GM12873 (cell line): ENCODE results near the gene SHKBP1.

Source experiments
- TF ChIP-seq, protein P1 (sequence below): IDR thresholded peaks from 2 replicates; pipeline ENCODE4 v1.5.1; 2012; ENCODE audit warnings: low read depth, mild to moderate bottlenecking, moderate library complexity, low read length, control low read depth; ENCODE audit not compliant: insufficient read depth; ENCODE audit errors: missing control alignments

SHKBP1 gene

DNA sequence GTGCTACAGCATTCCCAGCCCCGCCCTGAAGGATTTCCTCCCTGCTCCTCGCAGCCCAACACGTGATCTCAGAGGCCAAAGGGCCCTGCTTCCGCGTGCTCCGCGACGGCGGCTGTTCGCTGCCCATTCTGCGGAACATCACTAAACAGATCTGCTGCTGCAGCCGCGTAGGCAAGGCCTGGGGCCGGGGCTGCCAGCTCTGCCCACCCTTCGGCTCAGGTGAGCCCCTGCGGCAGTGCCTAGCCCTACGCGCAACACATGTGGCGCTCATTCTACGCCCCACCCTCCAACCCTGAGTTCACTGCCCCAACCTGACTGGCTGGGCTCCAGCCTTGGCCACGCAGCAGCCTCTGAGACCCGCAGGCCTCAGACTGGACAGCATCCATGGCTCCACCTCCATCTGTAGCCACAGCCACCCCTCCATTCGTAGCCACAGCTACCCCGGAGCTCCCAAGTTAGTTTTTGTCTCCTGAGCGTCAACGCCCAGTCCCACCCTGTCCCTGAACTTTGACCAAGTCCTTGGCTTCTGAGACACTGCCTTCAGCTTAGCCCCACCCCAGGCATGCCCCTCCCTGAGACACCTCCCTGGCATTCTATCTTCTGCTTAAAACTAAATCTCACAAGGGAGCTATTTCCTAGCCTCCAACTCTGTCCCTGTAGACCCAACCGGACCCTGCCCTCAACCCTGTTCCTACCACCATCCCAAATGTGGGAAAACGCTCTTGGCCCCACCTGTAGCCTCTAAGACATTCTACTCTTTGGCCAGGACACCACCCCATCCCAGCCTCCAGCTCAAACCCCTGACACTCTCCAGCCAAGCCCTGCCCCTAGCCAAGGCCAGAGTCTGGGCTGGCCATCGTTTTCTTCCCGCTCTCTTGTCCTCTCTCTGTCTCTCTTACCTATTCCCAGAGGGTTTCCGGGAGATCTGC, 30.9 kb downstream of the SHKBP1 start:
- TF ChIP-seq, protein P1, sequence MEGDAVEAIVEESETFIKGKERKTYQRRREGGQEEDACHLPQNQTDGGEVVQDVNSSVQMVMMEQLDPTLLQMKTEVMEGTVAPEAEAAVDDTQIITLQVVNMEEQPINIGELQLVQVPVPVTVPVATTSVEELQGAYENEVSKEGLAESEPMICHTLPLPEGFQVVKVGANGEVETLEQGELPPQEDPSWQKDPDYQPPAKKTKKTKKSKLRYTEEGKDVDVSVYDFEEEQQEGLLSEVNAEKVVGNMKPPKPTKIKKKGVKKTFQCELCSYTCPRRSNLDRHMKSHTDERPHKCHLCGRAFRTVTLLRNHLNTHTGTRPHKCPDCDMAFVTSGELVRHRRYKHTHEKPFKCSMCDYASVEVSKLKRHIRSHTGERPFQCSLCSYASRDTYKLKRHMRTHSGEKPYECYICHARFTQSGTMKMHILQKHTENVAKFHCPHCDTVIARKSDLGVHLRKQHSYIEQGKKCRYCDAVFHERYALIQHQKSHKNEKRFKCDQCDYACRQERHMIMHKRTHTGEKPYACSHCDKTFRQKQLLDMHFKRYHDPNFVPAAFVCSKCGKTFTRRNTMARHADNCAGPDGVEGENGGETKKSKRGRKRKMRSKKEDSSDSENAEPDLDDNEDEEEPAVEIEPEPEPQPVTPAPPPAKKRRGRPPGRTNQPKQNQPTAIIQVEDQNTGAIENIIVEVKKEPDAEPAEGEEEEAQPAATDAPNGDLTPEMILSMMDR, result no peak

DNA sequence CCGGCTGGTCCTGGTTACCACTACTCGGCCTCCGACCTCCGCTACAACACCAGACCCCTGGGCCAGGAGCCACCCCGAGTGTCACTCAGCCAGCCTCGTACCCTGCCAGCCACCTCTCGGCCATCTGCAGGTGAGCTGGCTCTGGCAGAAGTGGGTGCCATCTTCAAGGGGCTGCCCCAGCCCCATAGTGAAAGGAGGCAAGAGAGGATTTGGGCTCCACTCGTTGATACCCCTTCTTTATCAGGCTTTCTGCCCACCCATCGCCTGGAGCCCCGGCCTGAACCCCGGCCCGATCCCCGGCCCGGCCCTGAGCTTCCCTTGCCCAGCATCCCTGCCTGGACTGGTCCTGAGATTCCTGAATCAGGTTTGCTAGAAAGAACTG, 31.6 kb downstream of the SHKBP1 start:
- TF ChIP-seq, protein P1, result no peak

DNA sequence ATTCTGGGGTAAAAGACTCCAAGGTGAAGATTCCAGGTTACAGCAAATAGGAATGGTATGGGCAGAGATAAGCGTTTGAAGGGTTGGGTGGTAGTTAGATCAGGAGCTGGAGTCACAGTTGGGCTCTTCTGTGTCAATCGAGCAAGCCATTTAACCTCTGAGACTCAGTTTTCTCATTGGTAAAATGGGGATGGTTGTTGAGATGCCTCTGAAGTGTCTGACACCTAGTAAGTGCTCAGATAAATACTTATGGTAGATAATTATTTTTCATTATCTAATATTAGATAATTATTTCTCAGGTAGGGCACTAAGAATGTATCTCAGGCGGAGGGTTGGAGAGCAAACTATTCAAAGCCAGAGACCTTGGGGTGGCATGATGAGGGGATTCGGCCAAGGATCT, 32.3 kb downstream of the SHKBP1 start:
- TF ChIP-seq, protein P1, result no peak

DNA sequence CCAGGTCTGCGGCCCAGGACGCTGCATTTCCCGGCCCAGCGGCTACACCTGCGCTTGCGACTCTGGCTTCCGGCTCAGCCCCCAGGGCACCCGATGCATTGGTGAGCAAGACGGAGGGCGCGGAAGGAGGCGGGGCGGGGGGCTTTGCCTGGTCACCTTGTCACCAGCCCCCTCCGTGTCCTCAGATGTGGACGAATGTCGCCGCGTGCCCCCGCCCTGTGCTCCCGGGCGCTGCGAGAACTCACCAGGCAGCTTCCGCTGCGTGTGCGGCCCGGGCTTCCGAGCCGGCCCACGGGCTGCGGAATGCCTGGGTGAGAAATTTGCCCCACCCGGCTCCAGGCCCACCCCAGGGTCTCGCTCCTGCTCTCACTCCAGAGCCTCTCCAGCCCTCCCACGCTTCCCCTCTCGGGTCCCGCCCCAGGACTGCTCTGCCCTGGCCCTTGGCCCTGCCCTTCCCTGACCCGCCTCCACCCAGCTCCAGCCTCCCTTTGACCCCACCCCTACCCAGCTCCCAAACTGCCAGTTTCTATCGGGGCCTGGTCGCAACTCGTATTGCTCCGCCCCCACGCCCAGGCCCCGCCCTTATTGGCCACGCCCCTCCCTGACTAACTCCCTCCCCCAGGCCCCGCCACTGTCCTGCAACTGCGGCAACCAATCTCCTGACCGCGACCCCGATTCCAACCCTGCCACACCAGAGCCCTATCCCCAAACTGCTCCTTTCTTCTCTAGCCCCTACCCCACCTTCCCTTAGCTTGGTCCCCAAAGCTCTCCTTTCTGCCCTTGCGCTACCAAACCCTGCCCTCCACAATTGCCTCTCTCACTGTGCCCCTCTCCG, 33.1 kb downstream of the SHKBP1 start:
- TF ChIP-seq, protein P1, result no peak

DNA sequence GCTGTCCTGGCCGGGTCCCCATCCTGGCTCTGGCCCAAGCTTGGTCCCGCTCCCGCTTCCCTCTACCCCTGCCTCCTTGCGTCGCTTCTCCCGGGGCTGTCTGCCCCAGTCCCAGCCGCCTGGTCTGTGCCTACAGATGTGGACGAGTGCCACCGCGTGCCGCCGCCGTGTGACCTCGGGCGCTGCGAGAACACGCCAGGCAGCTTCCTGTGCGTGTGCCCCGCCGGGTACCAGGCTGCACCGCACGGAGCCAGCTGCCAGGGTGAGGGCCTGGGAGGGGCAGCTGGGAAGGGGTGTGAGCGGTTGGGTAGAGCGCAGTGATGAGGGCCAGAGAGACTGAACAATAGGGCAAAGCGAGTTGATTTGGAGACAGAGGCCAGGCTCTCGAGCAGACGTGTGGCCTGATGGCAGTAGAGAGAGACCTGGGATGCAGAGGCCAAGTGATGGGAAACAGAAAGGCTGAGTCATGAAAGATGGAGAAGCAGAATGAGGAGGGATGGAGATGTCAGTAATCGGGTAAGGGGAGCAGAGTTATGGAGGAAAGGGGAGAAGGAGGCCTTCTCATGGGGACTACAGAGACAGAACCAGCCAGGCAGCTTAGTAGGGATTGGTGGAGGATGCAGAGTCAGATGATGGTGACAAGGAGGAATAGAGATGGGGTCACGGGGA, 33.9 kb downstream of the SHKBP1 start:
- TF ChIP-seq, protein P1, result no peak

DNA sequence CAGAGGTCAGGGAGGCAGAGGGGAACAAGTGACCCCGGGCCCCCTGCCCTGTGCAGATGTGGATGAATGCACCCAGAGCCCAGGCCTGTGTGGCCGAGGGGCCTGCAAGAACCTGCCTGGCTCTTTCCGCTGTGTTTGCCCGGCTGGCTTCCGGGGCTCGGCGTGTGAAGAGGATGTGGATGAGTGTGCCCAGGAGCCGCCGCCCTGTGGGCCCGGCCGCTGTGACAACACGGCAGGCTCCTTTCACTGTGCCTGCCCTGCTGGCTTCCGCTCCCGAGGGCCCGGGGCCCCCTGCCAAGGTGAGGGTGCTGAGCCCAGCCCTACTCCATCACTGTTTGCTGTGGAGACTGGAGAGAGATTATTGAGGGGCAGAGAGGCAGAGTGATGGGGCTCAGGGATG, 34.4 kb downstream of the SHKBP1 start:
- TF ChIP-seq, protein P1, result no peak
